Measurements from ENCODE around the gene AUTS2.

The AUTS2 gene

GRCh38 chr7:70835658-70836057 is 1237.4 kb downstream of the AUTS2 start:
- no peak for DNase-seq (ENCODE audit: low read depth in 2 of 2)
- no peak overlapping the region for H3K4me3 ChIP-seq (replicated peaks in 1 of 2; ENCODE audit: low read depth in 2 of 2, low read length in 2 of 2)
- no peak for TF ChIP-seq CTCF (IDR thresholded peaks at IDR 0.05; ENCODE audit: low read depth, low read length)

GRCh38 chr7:70836279-70836678 is 1238.0 kb downstream of the AUTS2 start:
- no peak for DNase-seq (ENCODE audit: low read depth in 2 of 2)
- no peak overlapping the region for H3K4me3 ChIP-seq (replicated peaks in 1 of 2; ENCODE audit: low read depth in 2 of 2, low read length in 2 of 2)
- TF ChIP-seq CTCF (IDR thresholded peaks at IDR 0.05; ENCODE audit: low read depth, low read length), result no peak

- DNase-seq (ENCODE audit: low read depth in 2 of 2), result no peak
- H3K4me3 ChIP-seq (replicated peaks in 1 of 2; ENCODE audit: low read depth in 2 of 2, low read length in 2 of 2), result no peak overlapping the region
- no peak for TF ChIP-seq CTCF (IDR thresholded peaks at IDR 0.05; ENCODE audit: low read depth, low read length)
Measured at GRCh38 chr7:70836946-70837345, 1238.7 kb downstream of the AUTS2 start.

- no peak overlapping the region for H3K4me3 ChIP-seq (replicated peaks in 1 of 2; ENCODE audit: low read depth in 2 of 2, low read length in 2 of 2)
- no peak for DNase-seq (ENCODE audit: low read depth in 2 of 2)
- TF ChIP-seq CTCF (IDR thresholded peaks at IDR 0.05; ENCODE audit: low read depth, low read length), result no peak
Measured at GRCh38 chr7:70837589-70837988, 1239.3 kb downstream of the AUTS2 start.

- TF ChIP-seq CTCF (IDR thresholded peaks at IDR 0.05; ENCODE audit: low read depth, low read length), result no peak
- DNase-seq (ENCODE audit: low read depth in 2 of 2), result no peak
- no peak overlapping the region for H3K4me3 ChIP-seq (replicated peaks in 1 of 2; ENCODE audit: low read depth in 2 of 2, low read length in 2 of 2)
Measured at GRCh38 chr7:70838292-70838907, 1240.1 kb downstream of the AUTS2 start.
